A673 (cell line): Measurements from ENCODE around the gene ASB18. TPM values are rescaled to one million over a fixed set of nuclear protein-coding genes. Genes with fewer than 3 reads are reported as not detected.

ENCODE experiments used
- BruUV-seq: library from RNA; stranded (reverse); fragments of 400-500 nt; replicated peaks from 2 replicates; lab custom pipeline; 2021; lab: Mats Ljungman, UMichigan
- CTCF ChIA-PET: fragments of 300-600 bp; sonication (Branson Sonifier 250); formaldehyde crosslinking; loops from one replicate; lab custom pipeline; 2022; ENCODE audit warnings: antibody characterized with exemption; lab: Charles Lee
- POLR2A ChIA-PET: fragments of 300-600 bp; sonication (Branson Sonifier 250); formaldehyde crosslinking; loops from one replicate; lab custom pipeline; 2022; ENCODE audit warnings: antibody characterized with exemption; ENCODE audit not compliant: low non-redundant PET; lab: Charles Lee
- DNase-seq: peaks from one replicate; pipeline ENCODE4 v3.0.0-alpha.2; 2015; ENCODE audit warnings: low spot score
- H3K27ac ChIP-seq: fragments of 200-600 bp; sonication (generic); 2 replicates; pipeline ENCODE4 v1.5.1; 2016; ENCODE audit warnings: mixed run types, low read depth, mild to moderate bottlenecking, mixed read lengths, antibody characterized with exemption, low read length; ENCODE audit not compliant: poor library complexity, severe bottlenecking
- H3K27me3 ChIP-seq: fragments of 200-600 bp; sonication (generic); replicated peaks from 2 replicates; pipeline ENCODE4 v1.6.1; 2017; ENCODE audit warnings: mixed run types, low read depth, mild to moderate bottlenecking, mixed read lengths, antibody characterized with exemption, low read length; ENCODE audit not compliant: insufficient read depth, poor library complexity
- H3K36me3 ChIP-seq: fragments of 200-600 bp; sonication (generic); 2 replicates; pipeline ENCODE4 v1.6.1; 2016; ENCODE audit warnings: mixed run types, mild to moderate bottlenecking, mixed read lengths, antibody characterized with exemption, low read length; ENCODE audit not compliant: insufficient read depth, poor library complexity, severe bottlenecking
- H3K4me1 ChIP-seq: fragments of 200-600 bp; sonication (generic); 2 replicates; pipeline ENCODE4 v1.6.1; 2017; ENCODE audit warnings: mixed run types, mild to moderate bottlenecking, mixed read lengths, antibody characterized with exemption, low read length; ENCODE audit not compliant: insufficient read depth, poor library complexity, severe bottlenecking
- H3K4me3 ChIP-seq: fragments of 200-600 bp; sonication (generic); 2 replicates; pipeline ENCODE4 v1.5.1; 2016; ENCODE audit warnings: low read depth, mixed run types, mild to moderate bottlenecking, mixed read lengths, low read length; ENCODE audit not compliant: poor library complexity, severe bottlenecking
- H3K9me3 ChIP-seq: fragments of 200-600 bp; sonication (generic); 2 replicates; pipeline ENCODE4 v1.6.1; 2016; ENCODE audit warnings: mixed run types, low read depth, mild to moderate bottlenecking, mixed read lengths, antibody characterized with exemption, low read length; ENCODE audit not compliant: poor library complexity, severe bottlenecking
- EZH2 ChIP-seq: fragments of 200-600 bp; sonication (generic); IDR thresholded peaks from 2 replicates; pipeline ENCODE4 v1.6.1; 2017; ENCODE audit warnings: borderline replicate concordance, low read depth, mild to moderate bottlenecking, mixed read lengths, antibody characterized with exemption, low read length; ENCODE audit not compliant: poor library complexity, severe bottlenecking
- intact Hi-C: fragments of 100-400 bp; cut with micrococcal nuclease; formaldehyde crosslinking; loops from one replicate; pipeline ENCODE4 v1.10.0; 2022; ENCODE audit not compliant: unreplicated experiment
- total RNA-seq: library from RNA; stranded (reverse); gene quantifications from 2 replicates; pipeline ENCODE4 v1.2.3, GENCODE V29; 2021
- TF ChIP-seq, protein P1 (sequence below): fragments of 300-800, 200-600 bp; sonication (generic); conservative IDR thresholded peaks from 2 replicates; pipeline ENCODE4 v1.5.1; 2017; ENCODE audit warnings: low read depth, mild to moderate bottlenecking, antibody characterized with exemption, low read length, moderate library complexity, mixed read lengths

The ASB18 gene
- total RNA-seq, 1 experiment from 2014 or later: not detected

GRCh38 chr2:236287656-236288055 lies 23.4 kb upstream of the ASB18 start:
- TF ChIP-seq, protein P1, sequence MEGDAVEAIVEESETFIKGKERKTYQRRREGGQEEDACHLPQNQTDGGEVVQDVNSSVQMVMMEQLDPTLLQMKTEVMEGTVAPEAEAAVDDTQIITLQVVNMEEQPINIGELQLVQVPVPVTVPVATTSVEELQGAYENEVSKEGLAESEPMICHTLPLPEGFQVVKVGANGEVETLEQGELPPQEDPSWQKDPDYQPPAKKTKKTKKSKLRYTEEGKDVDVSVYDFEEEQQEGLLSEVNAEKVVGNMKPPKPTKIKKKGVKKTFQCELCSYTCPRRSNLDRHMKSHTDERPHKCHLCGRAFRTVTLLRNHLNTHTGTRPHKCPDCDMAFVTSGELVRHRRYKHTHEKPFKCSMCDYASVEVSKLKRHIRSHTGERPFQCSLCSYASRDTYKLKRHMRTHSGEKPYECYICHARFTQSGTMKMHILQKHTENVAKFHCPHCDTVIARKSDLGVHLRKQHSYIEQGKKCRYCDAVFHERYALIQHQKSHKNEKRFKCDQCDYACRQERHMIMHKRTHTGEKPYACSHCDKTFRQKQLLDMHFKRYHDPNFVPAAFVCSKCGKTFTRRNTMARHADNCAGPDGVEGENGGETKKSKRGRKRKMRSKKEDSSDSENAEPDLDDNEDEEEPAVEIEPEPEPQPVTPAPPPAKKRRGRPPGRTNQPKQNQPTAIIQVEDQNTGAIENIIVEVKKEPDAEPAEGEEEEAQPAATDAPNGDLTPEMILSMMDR: no peak
- TF ChIP-seq EZH2: no peak
- Histone ChIP-seq H3K27ac (no peak overlapping the region), H3K27me3 (peaks cover 46% of the 10 kb centered on the region), H3K36me3 (no peaks in the 10 kb centered on the region), H3K4me3 (no peak overlapping the region), H3K4me1 (no peaks in the 10 kb centered on the region), H3K9me3 (no peaks in the 10 kb centered on the region)
- CTCF ChIA-PET: no interaction called here
- intact Hi-C loops: no loop called here
- DNase-seq: no peak
- no TSS peak for BruUV-seq
- POLR2A ChIA-PET: no interaction called here

DNA sequence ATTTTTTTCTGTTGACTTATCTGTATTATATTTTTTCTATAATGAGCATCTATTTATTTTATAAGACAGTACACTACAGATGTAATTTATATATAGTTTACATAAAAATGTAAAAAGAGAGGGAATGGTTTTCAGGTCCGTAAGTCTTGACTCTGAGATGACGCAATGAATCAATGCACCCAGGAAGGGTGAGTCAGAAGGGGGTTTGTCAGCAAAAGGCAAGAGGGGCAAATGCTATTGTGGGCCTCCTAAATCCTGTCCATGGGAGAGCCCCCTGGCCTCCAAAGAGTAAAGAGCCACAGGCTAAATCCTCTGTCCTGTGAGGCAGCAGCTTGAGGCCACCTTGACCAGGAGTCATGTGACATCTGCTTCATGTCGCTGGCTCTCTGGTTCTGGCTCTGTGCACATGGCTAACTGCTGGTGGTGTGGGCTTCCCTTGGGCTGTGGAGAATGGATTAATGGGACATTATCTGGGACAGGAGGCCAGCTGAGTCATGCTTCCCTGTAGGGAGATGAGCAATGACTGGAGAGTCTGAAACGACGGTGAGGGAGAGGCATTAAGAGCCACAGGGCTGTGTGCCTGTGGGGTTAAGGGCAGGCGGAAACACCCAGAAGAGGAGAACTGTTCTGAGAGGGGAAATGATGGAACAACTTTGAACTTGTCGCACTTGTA lies 22.8 kb upstream of the ASB18 start:
- CTCF ChIA-PET: no interaction called here
- DNase-seq: peak; percentile 11
- BruUV-seq: no TSS peak
- H3K4me1 ChIP-seq: no peaks in the 10 kb centered on the region
- no peak overlapping the region for H3K27ac ChIP-seq
- H3K36me3 ChIP-seq: no peaks in the 10 kb centered on the region
- no peak overlapping the region for H3K4me3 ChIP-seq
- H3K27me3 ChIP-seq: peaks cover 42% of the 10 kb centered on the region
- POLR2A ChIA-PET: no interaction called here
- TF ChIP-seq, protein P1: no peak
- no peak for TF ChIP-seq EZH2
- H3K9me3 ChIP-seq: no peaks in the 10 kb centered on the region
- intact Hi-C loops: no loop called here

GRCh38 chr2:236284208-236284607 lies 20.0 kb upstream of the ASB18 start:
- Histone ChIP-seq H3K36me3 (no peaks in the 10 kb centered on the region), H3K4me3 (no peak overlapping the region), H3K9me3 (no peaks in the 10 kb centered on the region), H3K4me1 (no peaks in the 10 kb centered on the region), H3K27ac (no peak overlapping the region), H3K27me3 (peaks cover 20% of the 10 kb centered on the region)
- ChIA-PET CTCF (no interaction called here), POLR2A (no interaction called here)
- TF ChIP-seq EZH2: no peak
- TF ChIP-seq, protein P1: no peak
- intact Hi-C loops: no loop called here
- DNase-seq: no peak
- BruUV-seq: no TSS peak
